GM12872 (cell line): ENCODE data around the gene TBRG4.

Source experiments
- CTCF ChIP-seq: IDR thresholded peaks from 3 replicates; pipeline ENCODE4 v1.5.1; 2011; ENCODE audit warnings: low read depth, mild to moderate bottlenecking, low read length, moderate library complexity; ENCODE audit not compliant: insufficient read depth

TBRG4 gene

DNA sequence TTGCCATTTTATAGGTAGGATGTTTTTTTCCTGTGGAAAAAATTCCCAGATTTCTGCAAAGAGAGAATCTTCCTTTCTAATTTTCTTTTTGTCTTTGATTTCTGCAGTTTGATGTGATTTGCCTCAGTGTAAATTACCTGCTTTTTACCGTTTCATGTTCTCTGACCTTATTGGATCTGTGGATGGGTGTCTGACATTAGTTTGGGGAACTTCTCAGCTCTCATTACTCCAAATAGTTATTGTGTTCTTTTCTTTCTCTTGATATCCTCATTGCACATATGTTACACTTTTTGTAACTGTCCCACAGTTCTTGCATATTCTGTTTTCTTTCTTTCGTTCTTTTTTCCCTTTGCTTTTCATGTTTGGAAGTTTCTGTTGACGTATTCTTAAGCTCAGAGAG is 51.2 kb downstream of the TBRG4 start:
- no peak for TF ChIP-seq CTCF

DNA sequence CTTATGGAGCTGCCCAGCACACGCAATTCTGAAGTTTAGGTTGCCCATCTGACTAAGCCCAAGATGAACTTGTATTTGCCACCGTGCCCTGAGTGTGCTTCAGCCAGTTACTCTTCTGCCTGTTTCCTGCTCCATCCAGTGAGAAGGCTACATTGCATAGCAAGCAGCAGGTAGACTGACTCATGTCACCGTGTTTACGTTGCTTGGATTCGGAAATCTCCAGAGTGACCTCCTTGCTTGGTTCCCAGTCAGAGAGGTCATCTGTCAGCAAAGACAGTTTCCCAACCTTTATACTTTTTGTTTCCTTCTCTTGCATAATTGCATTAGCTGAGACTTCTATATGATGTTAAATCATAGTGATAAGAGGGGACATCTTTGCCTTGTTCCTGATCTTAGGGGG is 53.6 kb downstream of the TBRG4 start:
- TF ChIP-seq CTCF, result no peak

DNA sequence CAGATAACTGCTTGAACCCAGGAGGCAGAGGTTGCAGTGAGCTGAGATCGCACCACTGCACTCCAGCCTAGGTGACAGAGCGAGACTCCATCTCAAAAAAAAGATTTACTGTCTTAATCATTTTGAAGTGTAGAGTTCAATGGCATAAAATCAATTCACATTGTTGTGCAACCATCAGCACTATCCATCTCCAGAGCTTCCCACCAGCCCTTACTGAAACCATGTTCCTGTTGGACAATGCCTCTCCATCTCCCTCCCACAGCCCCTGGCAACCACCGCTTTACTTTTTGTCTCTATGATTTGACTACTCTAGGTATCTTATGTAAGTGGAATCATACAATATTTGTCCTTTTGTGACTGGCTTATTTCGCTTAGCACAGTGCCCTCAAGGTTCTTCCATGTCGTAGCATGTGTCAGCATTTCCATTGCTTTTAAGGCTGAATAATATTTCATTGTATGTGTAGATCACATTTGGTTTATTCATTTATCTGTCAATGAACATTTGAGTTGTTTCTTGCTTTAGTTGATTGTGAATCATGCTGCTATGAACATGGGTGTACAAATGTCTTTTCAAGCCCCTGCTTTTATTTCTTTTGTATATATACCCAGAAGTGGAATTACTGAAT is 55.8 kb downstream of the TBRG4 start:
- TF ChIP-seq CTCF, result no peak

- no peak for TF ChIP-seq CTCF
These were observed 56.5 kb downstream of the TBRG4 start for GRCh38 chr7:45055016-45055415.

GRCh38 chr7:45054442-45054841 is 57.1 kb downstream of the TBRG4 start:
- TF ChIP-seq CTCF, result no peak

DNA sequence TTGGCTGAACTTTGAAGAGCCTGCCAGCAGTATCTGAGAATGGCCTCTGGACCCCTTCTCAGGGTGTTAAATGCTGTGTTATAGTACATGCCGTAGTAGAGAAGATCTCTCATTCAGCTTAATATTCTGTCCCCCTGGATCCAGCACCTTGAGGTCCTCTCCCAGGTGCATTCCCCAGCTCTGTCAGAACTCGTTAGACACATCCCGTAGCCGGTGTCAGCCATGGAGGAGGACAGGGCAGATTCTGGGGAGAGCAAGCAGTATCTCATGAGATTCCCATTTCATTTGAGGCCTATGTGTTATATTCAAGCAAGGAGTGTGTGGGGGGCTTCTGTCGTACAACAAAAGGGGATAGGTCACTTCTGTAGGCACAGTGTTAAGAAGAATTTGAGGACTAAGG is 57.6 kb downstream of the TBRG4 start:
- TF ChIP-seq CTCF, result no peak

DNA sequence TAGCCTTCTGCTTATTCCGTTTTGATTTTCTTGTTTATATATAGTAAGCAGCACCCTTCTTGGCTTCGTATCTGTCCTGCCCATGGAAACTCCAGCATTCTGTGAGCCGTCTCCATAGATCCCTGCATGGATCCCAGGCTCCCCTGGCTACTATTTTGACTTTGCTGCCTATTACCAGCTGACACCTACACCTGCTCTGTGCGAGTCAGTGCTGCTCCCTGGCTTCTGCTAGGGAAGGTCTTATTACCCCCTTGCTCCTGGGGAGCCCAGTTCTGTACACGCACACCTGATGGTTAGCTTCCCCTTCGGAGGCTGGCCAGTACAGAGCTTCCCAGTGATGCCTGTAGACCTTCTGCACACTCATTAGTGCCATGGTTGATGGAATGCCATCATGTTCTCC is 58.1 kb downstream of the TBRG4 start:
- no peak for TF ChIP-seq CTCF
